Lower lobe of right lung (tissue), 2 donors: ENCODE data around the gene CHML. TPM values are rescaled to one million over a fixed set of nuclear protein-coding genes. Genes with fewer than 3 reads are reported as not detected.
A peak's percentile ranks its signal among the peaks of the same experiment; 100 is the strongest.
"Not testable (repeated sequence)": the region's sequence is repeated elsewhere in the genome, so short reads cannot be mapped to it uniquely, and the experiment has no call there.

ENCODE experiments used
- ATAC-seq, 2 donors: fragments of 200-7000 bp; cut with Tn5 transposase; one replicate each; pipeline ENCODE4 v1.9.1; 2020 to 2022; ENCODE audit warnings: mild to moderate bottlenecking in 2 of 2, moderate library complexity in 2 of 2
- DNase-seq: peaks from one replicate; pipeline ENCODE4 v3.0.0-alpha.2; 2020
- H3K27ac ChIP-seq: fragments of 200-600 bp; one replicate; pipeline ENCODE4 v1.8.0; 2022
- H3K27me3 ChIP-seq: fragments of 200-600 bp; one replicate; pipeline ENCODE4 v1.8.0; 2022; ENCODE audit warnings: low read depth
- H3K36me3 ChIP-seq: fragments of 200-600 bp; one replicate; pipeline ENCODE4 v1.8.0; 2022; ENCODE audit warnings: mild to moderate bottlenecking
- H3K4me1 ChIP-seq: fragments of 200-600 bp; one replicate; pipeline ENCODE4 v1.8.0; 2022
- H3K4me3 ChIP-seq: fragments of 200-600 bp; one replicate; pipeline ENCODE4 v1.8.0; 2022; ENCODE audit warnings: mild to moderate bottlenecking
- H3K9me3 ChIP-seq: fragments of 200-600 bp; one replicate; pipeline ENCODE4 v1.8.0; 2022
- intact Hi-C: fragments of 100-400 bp; cut with DNase I; formaldehyde crosslinking; loops from one replicate; pipeline ENCODE4 v1.11.0; 2022
- long read RNA-seq: library from polyadenylated mRNA; unstranded; transcript quantifications from one replicate; pipeline ENCODE4 v2.0.0, GENCODE V29; 2021
- total RNA-seq: library from RNA; stranded (reverse); fragmentation: NEBNext Ultra II Directional; extraction: Animal tissue kit (Norgen Biotek cat#: 25700); gene quantifications from one replicate; pipeline ENCODE4 v1.2.1, GENCODE V29; 2021
- TF ChIP-seq, protein P1 (sequence below): fragments of 200-600 bp; IDR thresholded peaks from one replicate; pipeline ENCODE4 v1.8.0; 2022; ENCODE audit warnings: antibody characterized with exemption, mild to moderate bottlenecking
- donor health status: DM: no; HTN: yes; CAD: no; lungs with severe emphysema.

CHML gene, protein sequence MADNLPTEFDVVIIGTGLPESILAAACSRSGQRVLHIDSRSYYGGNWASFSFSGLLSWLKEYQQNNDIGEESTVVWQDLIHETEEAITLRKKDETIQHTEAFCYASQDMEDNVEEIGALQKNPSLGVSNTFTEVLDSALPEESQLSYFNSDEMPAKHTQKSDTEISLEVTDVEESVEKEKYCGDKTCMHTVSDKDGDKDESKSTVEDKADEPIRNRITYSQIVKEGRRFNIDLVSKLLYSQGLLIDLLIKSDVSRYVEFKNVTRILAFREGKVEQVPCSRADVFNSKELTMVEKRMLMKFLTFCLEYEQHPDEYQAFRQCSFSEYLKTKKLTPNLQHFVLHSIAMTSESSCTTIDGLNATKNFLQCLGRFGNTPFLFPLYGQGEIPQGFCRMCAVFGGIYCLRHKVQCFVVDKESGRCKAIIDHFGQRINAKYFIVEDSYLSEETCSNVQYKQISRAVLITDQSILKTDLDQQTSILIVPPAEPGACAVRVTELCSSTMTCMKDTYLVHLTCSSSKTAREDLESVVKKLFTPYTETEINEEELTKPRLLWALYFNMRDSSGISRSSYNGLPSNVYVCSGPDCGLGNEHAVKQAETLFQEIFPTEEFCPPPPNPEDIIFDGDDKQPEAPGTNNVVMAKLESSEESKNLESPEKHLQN
- total RNA-seq = 14.5 TPM
- long read RNA-seq, full-length matches to known transcripts = 7 of 9 reads
- long read RNA-seq, partial matches to known transcripts = 0 of 9 reads
- long read RNA-seq, other reads (novel, unspliced or antisense) = 2 of 9 reads

GRCh38 chr1:241640149-241640866 is at the start of gene CHML, which contains the start of gene OPN3:
Gene CHML, minus strand, starts transcription at chr1:241640369. Its CDS starts 4,603 bp downstream, at chr1:241635766.
Gene OPN3, minus strand, starts transcription at chr1:241640369. Its CDS starts 115 bp downstream, at chr1:241640254.
- Histone ChIP-seq H3K36me3 (peaks cover under 1% of the 10 kb centered on the region), H3K4me1 (peaks cover 27% of the 10 kb centered on the region), H3K9me3 (no peaks in the 10 kb centered on the region), H3K4me3 (peak within 1 kb of the TSS; percentile 82), H3K27me3 (no peaks in the 10 kb centered on the region), H3K27ac (peak within 1 kb of the TSS; percentile 86)
- ATAC-seq = peak; percentile 98 to 99
- DNase-seq = peak; percentile 96
- TF ChIP-seq, protein P1, sequence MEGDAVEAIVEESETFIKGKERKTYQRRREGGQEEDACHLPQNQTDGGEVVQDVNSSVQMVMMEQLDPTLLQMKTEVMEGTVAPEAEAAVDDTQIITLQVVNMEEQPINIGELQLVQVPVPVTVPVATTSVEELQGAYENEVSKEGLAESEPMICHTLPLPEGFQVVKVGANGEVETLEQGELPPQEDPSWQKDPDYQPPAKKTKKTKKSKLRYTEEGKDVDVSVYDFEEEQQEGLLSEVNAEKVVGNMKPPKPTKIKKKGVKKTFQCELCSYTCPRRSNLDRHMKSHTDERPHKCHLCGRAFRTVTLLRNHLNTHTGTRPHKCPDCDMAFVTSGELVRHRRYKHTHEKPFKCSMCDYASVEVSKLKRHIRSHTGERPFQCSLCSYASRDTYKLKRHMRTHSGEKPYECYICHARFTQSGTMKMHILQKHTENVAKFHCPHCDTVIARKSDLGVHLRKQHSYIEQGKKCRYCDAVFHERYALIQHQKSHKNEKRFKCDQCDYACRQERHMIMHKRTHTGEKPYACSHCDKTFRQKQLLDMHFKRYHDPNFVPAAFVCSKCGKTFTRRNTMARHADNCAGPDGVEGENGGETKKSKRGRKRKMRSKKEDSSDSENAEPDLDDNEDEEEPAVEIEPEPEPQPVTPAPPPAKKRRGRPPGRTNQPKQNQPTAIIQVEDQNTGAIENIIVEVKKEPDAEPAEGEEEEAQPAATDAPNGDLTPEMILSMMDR = no peak
- intact Hi-C loops = no loop called here

GRCh38 chr1:241688940-241689368 is 48.8 kb upstream of the CHML start:
- intact Hi-C loops = no loop called here
- ATAC-seq = peak in 1 of 2 donors; percentile 54
- H3K4me3 ChIP-seq = no peak overlapping the region

GRCh38 chr1:241684108-241684507 is 43.9 kb upstream of the CHML start:
- no peak overlapping the region for H3K27ac ChIP-seq
- no peaks in the 10 kb centered on the region for H3K36me3 ChIP-seq
- DNase-seq = no peak
- no peaks in the 10 kb centered on the region for H3K4me1 ChIP-seq
- H3K4me3 ChIP-seq = no peak overlapping the region
- intact Hi-C loops = no loop called here
- no peaks in the 10 kb centered on the region for H3K9me3 ChIP-seq
- H3K27me3 ChIP-seq = no peaks in the 10 kb centered on the region
- no peak for ATAC-seq
- TF ChIP-seq, protein P1 = no peak

More at GRCh38 chr1:241688940-241689368, 48.8 kb upstream of the CHML start:
- Histone ChIP-seq H3K9me3 (no peaks in the 10 kb centered on the region), H3K4me1 (no peaks in the 10 kb centered on the region), H3K27me3 (no peaks in the 10 kb centered on the region), H3K36me3 (no peaks in the 10 kb centered on the region), H3K27ac (no peak overlapping the region)
- TF ChIP-seq, protein P1 = no peak
- DNase-seq = no peak

DNA sequence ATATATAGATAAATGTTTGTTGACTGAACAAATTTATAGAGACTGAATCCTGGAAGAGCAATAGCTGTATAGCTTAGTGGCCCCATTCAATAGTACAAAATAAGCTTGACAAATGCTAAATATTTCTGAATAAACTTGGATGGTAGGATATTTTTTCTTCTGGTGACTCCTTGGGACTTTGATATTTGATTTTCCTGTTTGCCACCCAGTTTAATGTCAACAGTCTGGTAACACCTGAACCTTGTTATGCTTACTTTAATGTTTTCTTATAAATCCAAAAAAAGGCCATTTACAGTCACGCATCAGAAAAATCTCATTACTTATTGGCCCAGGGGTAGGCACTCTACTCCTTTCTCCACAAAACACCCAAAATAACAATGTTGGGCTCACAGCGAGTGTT is 42.8 kb upstream of the CHML start:
- TF ChIP-seq, protein P1 = no peak
- Histone ChIP-seq H3K4me1 (no peaks in the 10 kb centered on the region), H3K27ac (no peak overlapping the region), H3K9me3 (no peaks in the 10 kb centered on the region), H3K27me3 (no peaks in the 10 kb centered on the region), H3K36me3 (no peaks in the 10 kb centered on the region), H3K4me3 (no peak overlapping the region)
- no peak for ATAC-seq
- intact Hi-C loops = no loop called here
- no peak for DNase-seq

GRCh38 chr1:241681861-241682448 is 41.8 kb upstream of the CHML start:
- H3K4me3 ChIP-seq, H3K36me3 ChIP-seq, DNase-seq, H3K4me1 ChIP-seq, H3K27me3 ChIP-seq, H3K9me3 ChIP-seq, ATAC-seq, H3K27ac ChIP-seq, intact Hi-C loops: not testable (repeated sequence)
